ENCODE measurements around the gene BCAM. TPM values are rescaled to one million over a fixed set of nuclear protein-coding genes. Genes with fewer than 3 reads are reported as not detected.

BCAM gene
- total RNA-seq, 1 donor from 2014 or later = 280 TPM

DNA sequence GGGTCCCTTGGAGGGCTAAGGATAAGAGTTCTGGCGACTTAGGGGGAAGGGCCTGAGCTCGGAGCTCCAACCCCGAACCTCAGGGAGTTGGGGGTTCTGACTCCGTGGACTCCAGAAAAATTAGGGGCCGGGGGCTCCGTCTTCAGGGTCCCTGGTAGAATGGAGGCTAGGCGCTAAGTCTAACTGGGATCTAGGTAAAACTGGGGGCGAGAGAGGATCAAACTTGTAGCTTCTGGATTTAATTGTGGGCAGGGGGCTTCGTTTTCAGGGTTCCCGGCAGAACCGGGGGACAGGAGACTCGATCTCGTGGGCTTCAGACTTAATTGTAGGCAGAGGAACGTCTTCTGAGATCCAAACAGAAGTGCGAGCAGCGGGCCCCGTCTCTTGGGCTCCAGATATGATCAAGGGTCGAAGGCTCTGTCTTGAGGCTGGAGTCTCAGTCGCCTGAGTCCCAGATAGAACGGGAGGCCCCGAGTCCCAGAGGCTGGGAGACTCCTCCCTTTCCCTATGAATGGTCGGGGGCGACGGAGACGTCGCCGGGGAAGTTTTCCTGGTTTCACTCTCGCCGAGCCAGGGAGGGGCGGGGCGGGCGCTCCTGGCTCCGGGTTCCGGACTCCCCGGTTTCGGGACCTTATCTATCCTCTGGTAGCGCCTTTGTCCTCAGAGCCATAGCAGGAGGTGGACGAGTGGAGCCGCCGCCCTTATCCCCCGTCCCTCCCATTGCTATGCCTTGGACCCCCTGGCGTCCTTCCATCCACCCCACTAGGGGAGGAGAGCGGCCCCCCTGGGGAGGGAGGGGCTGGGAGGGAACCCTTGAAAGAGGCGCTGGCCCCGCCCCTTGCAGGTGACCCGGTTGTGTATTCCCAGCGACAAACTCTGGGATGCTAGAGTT lies 38.5 kb downstream of the BCAM start:
- H3K27me3 ChIP-seq = no peaks in the 10 kb centered on the region
- peak overlapping the region; percentile 95 for H3K27ac ChIP-seq
- H3K4me1 ChIP-seq = peaks cover 28% of the 10 kb centered on the region
- DNase-seq = peak; percentile 89
- no peaks in the 10 kb centered on the region for H3K9me3 ChIP-seq
- no peaks in the 10 kb centered on the region for H3K36me3 ChIP-seq
- peak overlapping the region; percentile 90 for H3K4me3 ChIP-seq
- no peak for TF ChIP-seq CTCF (IDR thresholded peaks at IDR 0.05)
- intact Hi-C loops (cut with DNase I) = no loop called here
- peak; percentile 28 for ATAC-seq

DNA sequence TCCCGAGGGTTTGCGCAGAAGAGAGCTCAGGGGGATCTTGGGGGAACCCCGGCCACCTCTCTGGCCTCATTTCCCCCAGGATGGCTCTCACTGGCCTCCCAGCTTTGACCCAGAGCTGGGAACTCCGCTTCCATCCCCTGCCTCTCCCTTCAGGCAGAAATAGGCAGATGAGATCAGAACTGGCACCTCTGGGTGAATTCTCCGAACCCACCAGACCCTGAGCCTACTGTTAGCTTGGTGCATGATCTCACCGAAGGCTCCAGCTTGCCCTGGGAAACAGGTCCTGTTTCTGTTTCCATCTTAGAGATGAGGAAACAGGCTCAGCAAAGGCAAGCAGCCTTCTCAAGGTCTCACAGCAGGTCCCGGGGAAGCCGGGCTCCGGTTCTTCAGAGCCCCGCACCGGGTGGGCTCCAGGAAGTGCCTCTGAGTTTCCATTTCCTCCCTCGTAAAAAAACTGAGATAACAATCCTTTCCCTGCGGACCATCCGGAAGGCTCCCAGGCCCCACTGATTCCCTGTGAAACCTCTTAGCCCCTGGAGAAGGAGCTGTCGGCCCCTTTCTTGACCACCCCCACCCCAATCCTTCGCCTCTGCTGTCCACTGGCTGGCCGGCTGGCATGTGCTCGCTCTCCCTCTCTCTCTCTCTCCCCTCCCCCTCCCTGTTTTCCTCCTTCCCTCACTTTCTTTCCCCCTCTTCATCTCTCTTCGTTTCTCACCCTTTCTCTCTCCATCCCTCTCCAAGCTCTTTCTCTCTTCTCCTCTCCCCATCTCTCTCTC lies 39.3 kb downstream of the BCAM start:
- Histone ChIP-seq H3K4me3 (peak overlapping the region; percentile 90), H3K9me3 (no peaks in the 10 kb centered on the region), H3K4me1 (peaks cover 28% of the 10 kb centered on the region), H3K27me3 (no peaks in the 10 kb centered on the region), H3K27ac (peak overlapping the region; percentile 95), H3K36me3 (no peaks in the 10 kb centered on the region)
- intact Hi-C loops (cut with DNase I) = no loop called here
- DNase-seq = no peak
- no peak for TF ChIP-seq CTCF (IDR thresholded peaks at IDR 0.05)
- ATAC-seq = no peak

DNA sequence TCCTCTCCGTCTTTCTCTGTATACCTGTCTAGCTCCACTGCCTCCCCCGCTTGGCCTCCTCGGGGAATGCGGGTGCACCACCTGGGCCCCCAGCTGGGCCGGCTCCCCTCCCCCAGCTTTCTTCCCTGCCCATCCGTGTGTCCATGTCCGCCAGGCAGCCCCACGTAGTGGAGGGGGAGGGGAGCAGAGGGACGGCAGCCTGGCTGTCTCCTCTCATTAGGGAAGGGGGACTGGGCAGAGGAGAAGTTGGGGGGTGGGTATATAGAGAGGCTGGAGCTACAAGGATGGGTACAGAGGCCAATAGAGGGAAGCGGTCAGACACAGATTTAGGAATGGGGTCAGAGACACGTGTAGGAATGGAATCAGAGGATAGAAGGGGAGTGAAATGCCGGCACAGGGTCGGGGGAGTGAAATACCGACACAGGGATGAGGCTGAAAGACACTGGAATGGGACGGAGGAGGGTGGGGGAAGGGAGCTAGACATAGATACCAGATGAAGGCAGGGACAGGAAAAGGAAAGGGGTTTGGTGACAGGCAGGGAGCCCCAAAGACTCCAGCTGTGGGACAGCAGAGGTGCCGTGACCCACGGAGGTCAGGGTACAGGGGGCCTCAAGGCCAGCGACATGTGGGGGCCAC lies 40.0 kb downstream of the BCAM start:
- Histone ChIP-seq H3K27me3 (no peaks in the 10 kb centered on the region), H3K4me1 (peaks cover 28% of the 10 kb centered on the region), H3K27ac (peak overlapping the region; percentile 95), H3K36me3 (no peaks in the 10 kb centered on the region), H3K9me3 (no peaks in the 10 kb centered on the region), H3K4me3 (peak overlapping the region; percentile 90)
- intact Hi-C loops (cut with DNase I) = no loop called here
- DNase-seq = no peak
- no peak for TF ChIP-seq CTCF (IDR thresholded peaks at IDR 0.05)
- ATAC-seq = no peak

- H3K27ac ChIP-seq = no peak overlapping the region
- DNase-seq (no peak), ATAC-seq (no peak)
- no peaks in the 10 kb centered on the region for H3K9me3 ChIP-seq
- intact Hi-C loops (cut with DNase I) = no loop called here
- no peak for TF ChIP-seq CTCF (IDR thresholded peaks at IDR 0.05)
- no peaks in the 10 kb centered on the region for H3K27me3 ChIP-seq
- peaks cover 20% of the 10 kb centered on the region for H3K4me1 ChIP-seq
- no peaks in the 10 kb centered on the region for H3K36me3 ChIP-seq
- H3K4me3 ChIP-seq = no peak overlapping the region
Observed at GRCh38 chr19:44850641-44851109, 41.8 kb downstream of the BCAM start.

- no peaks in the 10 kb centered on the region for H3K27me3 ChIP-seq
- no peaks in the 10 kb centered on the region for H3K9me3 ChIP-seq
- H3K4me1 ChIP-seq = peaks cover 26% of the 10 kb centered on the region
- ATAC-seq = no peak
- no peaks in the 10 kb centered on the region for H3K36me3 ChIP-seq
- no peak for DNase-seq
- intact Hi-C loops (cut with DNase I) = no loop called here
- H3K27ac ChIP-seq = no peak overlapping the region
- no peak for TF ChIP-seq CTCF (IDR thresholded peaks at IDR 0.05)
- no peak overlapping the region for H3K4me3 ChIP-seq
Observed at GRCh38 chr19:44851427-44851826, 42.5 kb downstream of the BCAM start.

Data from upper lobe of right lung (tissue), 1 donor.